BJ (cell line): Measurements from ENCODE around the gene PPIL6. TPM values are rescaled to one million over a fixed set of nuclear protein-coding genes. Genes with fewer than 3 reads are reported as not detected.

ENCODE experiments used
- CTCF ChIA-PET: fragments of 350-600 bp; formaldehyde crosslinking; extraction: SDS; loops from one replicate; lab custom pipeline; 2021; ENCODE audit warnings: antibody characterized with exemption, inconsistent platforms; lab: Yijun Ruan, JAX
- POLR2A ChIA-PET: fragments of 300-600 bp; sonication (Branson Sonifier 250); formaldehyde crosslinking; extraction: SDS; loops from one replicate; lab custom pipeline; 2021; ENCODE audit warnings: antibody characterized with exemption; lab: Charles Lee
- DNase-seq: peaks from one replicate; pipeline ENCODE4 v3.0.0-alpha.2; 2011; ENCODE audit warnings: low read depth
- H3K27me3 ChIP-seq: 2 replicates; pipeline ENCODE4 v1.6.0; 2011; ENCODE audit warnings: low read length; ENCODE audit not compliant: control insufficient read depth, insufficient read depth
- H3K36me3 ChIP-seq: 2 replicates; pipeline ENCODE4 v1.5.1; 2011; ENCODE audit warnings: low read length; ENCODE audit not compliant: control insufficient read depth, insufficient read depth
- H3K4me3 ChIP-seq: 2 replicates; pipeline ENCODE4 v1.5.1; 2011; ENCODE audit warnings: low read depth, mild to moderate bottlenecking, control low read depth, low read length
- polyA plus RNA-seq: library from polyadenylated mRNA; depleted of rRNA; stranded (reverse); fragments of >200 nt; gene quantifications from 2 replicates; pipeline ENCODE4 v1.2.3, GENCODE V29; 2011
- TF ChIP-seq, protein P1 (sequence below): IDR thresholded peaks from 2 replicates; pipeline ENCODE4 v1.5.1; 2011; ENCODE audit warnings: low read depth, mild to moderate bottlenecking, control low read depth, inconsistent platforms, low read length, moderate library complexity; ENCODE audit not compliant: insufficient read depth

PPIL6 gene
- polyA plus RNA-seq, 1 experiment, result 0.48 TPM

DNA sequence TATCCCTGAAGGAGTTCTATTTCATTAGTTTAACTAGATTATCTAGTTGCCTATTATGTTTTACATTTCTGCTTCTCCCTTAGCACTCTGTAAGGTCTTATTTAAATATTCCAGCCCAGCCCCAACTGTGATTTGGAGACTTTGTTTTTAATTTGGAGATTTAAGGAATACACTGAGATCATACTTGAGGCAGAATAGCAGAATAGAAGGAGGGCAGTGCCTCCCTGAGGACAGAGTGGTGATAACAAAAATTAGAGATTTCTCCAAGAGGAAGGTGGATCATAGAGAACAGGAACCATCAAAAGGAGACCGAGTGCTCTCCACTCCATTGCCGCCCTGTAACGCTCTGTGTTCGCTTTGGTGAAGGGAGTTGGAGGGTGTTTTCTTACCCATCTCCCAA is 43.4 kb downstream of the PPIL6 start:
- POLR2A ChIA-PET, result no interaction called here
- no peaks in the 10 kb centered on the region for H3K36me3 ChIP-seq
- 0 out of 2 replicates have a peak, but pooled peaks cover 1% of the 10 kb centered on the region for H3K27me3 ChIP-seq
- TF ChIP-seq, protein P1, sequence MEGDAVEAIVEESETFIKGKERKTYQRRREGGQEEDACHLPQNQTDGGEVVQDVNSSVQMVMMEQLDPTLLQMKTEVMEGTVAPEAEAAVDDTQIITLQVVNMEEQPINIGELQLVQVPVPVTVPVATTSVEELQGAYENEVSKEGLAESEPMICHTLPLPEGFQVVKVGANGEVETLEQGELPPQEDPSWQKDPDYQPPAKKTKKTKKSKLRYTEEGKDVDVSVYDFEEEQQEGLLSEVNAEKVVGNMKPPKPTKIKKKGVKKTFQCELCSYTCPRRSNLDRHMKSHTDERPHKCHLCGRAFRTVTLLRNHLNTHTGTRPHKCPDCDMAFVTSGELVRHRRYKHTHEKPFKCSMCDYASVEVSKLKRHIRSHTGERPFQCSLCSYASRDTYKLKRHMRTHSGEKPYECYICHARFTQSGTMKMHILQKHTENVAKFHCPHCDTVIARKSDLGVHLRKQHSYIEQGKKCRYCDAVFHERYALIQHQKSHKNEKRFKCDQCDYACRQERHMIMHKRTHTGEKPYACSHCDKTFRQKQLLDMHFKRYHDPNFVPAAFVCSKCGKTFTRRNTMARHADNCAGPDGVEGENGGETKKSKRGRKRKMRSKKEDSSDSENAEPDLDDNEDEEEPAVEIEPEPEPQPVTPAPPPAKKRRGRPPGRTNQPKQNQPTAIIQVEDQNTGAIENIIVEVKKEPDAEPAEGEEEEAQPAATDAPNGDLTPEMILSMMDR, result peak; percentile 44
- CTCF ChIA-PET, result interaction anchor here (0.6 to 2.3 kb wide), 6 partner anchors 12 to 322 kb away, joined by 3 to 23 read pairs (median 4); no protein-coding TSS in a partner anchor
- DNase-seq, result no peak
- no peak overlapping the region for H3K4me3 ChIP-seq

DNA sequence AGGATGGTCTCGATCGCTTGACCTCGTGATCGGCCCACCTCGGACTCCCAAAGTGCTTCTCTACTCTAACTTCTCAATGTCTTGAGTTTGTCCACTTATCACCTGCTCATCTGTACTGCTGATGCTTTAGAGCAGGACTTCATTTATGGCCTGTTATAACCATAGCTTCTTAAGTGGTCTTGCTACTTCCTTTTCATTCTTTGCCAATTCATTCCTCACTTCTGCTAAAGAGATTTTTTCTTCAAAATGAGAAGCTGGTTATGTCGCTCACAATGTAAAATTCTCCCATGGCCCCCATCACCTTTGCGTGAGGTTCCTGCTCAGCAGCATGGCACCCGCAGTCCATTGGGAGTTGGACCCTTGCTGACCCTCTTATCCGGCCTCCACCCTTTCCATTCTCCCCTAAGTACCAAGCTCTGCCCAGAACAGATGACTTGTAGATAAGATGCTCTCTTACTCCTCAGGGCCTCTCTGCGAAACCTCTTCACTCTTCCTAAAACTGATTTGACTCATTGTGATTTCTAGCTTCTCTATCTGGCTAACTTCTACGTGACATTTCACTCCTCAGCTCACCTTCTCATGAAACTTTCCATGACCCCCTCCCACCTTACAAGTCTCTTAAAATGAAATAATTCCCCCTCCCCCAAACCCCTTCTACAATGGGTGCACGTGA is 44.2 kb downstream of the PPIL6 start:
- H3K27me3 ChIP-seq, result 0 out of 2 replicates have a peak, but pooled peaks cover 1% of the 10 kb centered on the region
- H3K4me3 ChIP-seq, result no peak overlapping the region
- no peaks in the 10 kb centered on the region for H3K36me3 ChIP-seq
- ChIA-PET POLR2A (no interaction called here), CTCF (interaction anchor here (0.7 to 2.3 kb wide), 8 partner anchors 9 to 855 kb away, joined by 3 to 23 read pairs (median 3); no protein-coding TSS in a partner anchor)
- DNase-seq, result no peak
- TF ChIP-seq, protein P1, result no peak

DNA sequence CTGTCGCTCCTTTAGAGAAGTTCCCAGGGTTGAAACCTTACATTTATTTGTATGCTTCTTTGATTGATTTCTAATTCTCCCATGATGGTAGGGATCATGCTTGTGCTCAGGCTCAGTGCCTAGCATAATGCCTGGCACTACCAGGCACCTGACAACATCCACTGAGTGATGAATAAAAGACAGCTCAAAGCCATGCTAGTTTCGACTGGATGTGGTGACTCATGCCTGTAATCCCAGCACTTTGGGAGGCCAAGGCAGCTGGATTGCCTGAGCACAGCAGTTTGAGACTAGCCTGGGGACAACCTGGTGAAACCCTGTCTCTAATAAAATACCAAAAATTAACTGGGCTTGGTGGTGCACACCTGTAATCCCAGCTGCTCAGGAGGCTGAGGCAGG is 46.5 kb downstream of the PPIL6 start:
- Histone ChIP-seq H3K4me3 (no peak overlapping the region), H3K36me3 (no peaks in the 10 kb centered on the region), H3K27me3 (0 out of 2 replicates have a peak, but pooled peaks cover 1% of the 10 kb centered on the region)
- ChIA-PET POLR2A (no interaction called here), CTCF (interaction anchor here (0.9 to 5.7 kb wide), 4 partner anchors 10 to 212 kb away, joined by 3 to 27 read pairs (median 12); partner anchors contain the start of gene CD164)
- no peak for DNase-seq
- TF ChIP-seq, protein P1, result no peak

DNA sequence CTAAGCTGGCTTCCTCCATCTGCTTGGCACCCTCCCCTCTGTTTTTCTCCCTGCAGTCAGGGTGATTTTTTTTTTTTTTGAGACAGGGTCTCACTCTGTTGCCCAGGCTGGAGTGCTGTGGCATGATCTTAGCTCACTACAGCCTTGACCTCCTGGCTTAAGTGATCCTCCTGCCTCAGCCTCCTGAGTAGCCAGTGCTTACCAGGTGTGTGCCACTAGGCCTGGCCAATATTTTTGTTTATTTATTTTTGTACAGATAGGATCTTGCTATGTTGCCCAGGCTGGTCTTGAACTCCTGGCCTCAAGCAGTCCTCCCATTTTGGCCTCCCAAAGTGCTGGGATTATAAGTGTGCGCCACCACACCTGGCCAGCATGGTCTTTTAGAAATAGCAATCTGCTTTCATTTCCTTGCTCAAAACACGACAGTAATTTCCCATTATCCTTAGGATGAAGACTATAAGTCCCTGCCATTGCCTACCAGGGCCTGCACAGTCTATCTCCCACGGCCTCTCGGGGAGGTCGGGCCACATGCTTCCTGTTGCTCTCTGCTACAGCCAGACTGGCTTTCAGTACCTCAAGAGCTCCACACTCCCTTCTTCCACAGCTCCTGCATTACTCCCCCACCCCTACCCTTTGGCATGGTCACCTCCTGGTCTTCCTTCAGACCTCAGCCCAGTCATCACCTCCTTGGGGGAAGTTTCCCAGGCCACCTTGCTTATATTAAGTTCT is 47.1 kb downstream of the PPIL6 start:
- TF ChIP-seq, protein P1, result no peak
- Histone ChIP-seq H3K27me3 (0 out of 2 replicates have a peak, but pooled peaks cover 1% of the 10 kb centered on the region), H3K36me3 (no peaks in the 10 kb centered on the region), H3K4me3 (no peak overlapping the region)
- ChIA-PET POLR2A (no interaction called here), CTCF (interaction anchor here (1.3 to 5.7 kb wide), 3 partner anchors 9 to 212 kb away, joined by 3 to 27 read pairs (median 20); partner anchors contain the start of gene CD164)
- no peak for DNase-seq
